ENCODE data around the gene OLFM1. TPM values are rescaled to one million over a fixed set of nuclear protein-coding genes. Genes with fewer than 3 reads are reported as not detected.
A peak's percentile ranks its signal among the peaks of the same experiment; 100 is the strongest.

OLFM1 gene
- total RNA-seq, 3 donors from 2014 or later, result 17.4 to 25.2 (median 22.1) TPM

DNA sequence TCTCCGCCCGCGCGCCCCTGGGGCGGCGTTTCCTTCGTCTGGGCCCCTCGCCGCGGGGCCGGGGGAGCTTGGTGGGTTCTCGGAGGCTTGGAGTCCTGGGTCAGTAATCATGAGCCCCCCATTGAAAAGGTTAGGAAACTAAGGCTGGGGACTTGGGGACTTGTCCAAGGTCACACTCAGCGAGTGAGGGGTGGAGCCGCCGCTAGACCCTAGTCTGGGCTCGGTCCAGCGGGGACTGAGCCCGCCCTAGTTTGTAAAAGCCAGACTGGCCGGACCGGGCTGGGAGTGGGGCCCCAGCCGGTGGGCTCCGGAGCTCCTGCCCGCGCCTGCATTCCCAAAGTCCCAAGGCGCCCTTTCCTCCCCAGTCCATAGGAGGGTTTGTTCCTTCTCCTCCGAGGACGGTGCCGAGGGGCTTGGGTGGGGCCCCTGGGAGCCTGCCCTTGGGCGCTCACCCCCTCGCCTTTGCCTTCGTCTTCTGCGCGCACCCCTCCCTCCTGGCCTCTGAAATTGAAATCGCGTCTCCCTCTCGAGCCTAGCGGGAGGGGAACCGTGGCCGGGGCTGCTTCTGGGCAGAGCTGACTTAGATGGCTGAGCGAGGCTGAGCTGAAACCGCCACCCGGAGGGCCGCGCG lies 995 bp downstream of the OLFM1 start:
- Histone ChIP-seq H3K4me1 (peaks cover 0 to 11% of the 10 kb centered on the region in 2 donors), H3K36me3 (no peaks in the 10 kb centered on the region), H3K9me3 (no peaks in the 10 kb centered on the region), H3K27me3 (peaks cover 0 to 29% of the 10 kb centered on the region in 2 donors), H3K4me3 (peak overlapping the region; percentile 41 to 72 (median 49)), H3K27ac (no peak overlapping the region)
- intact Hi-C loops (cut with DNase I; ENCODE audit: low total_unique reads), result loop anchor here (10.0 kb wide), 1 partner anchor 316 kb away; no protein-coding TSS in a partner anchor
- no peak for DNase-seq (ENCODE audit: low spot score in 2 of 2)
- TF ChIP-seq POLR2AphosphoS5 (IDR thresholded peaks at IDR 0.05), result no peak
- no peak for TF ChIP-seq POLR2A (IDR thresholded peaks at IDR 0.05)
- TF ChIP-seq, protein P1, sequence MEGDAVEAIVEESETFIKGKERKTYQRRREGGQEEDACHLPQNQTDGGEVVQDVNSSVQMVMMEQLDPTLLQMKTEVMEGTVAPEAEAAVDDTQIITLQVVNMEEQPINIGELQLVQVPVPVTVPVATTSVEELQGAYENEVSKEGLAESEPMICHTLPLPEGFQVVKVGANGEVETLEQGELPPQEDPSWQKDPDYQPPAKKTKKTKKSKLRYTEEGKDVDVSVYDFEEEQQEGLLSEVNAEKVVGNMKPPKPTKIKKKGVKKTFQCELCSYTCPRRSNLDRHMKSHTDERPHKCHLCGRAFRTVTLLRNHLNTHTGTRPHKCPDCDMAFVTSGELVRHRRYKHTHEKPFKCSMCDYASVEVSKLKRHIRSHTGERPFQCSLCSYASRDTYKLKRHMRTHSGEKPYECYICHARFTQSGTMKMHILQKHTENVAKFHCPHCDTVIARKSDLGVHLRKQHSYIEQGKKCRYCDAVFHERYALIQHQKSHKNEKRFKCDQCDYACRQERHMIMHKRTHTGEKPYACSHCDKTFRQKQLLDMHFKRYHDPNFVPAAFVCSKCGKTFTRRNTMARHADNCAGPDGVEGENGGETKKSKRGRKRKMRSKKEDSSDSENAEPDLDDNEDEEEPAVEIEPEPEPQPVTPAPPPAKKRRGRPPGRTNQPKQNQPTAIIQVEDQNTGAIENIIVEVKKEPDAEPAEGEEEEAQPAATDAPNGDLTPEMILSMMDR (IDR thresholded peaks at IDR 0.05), result no peak

DNA sequence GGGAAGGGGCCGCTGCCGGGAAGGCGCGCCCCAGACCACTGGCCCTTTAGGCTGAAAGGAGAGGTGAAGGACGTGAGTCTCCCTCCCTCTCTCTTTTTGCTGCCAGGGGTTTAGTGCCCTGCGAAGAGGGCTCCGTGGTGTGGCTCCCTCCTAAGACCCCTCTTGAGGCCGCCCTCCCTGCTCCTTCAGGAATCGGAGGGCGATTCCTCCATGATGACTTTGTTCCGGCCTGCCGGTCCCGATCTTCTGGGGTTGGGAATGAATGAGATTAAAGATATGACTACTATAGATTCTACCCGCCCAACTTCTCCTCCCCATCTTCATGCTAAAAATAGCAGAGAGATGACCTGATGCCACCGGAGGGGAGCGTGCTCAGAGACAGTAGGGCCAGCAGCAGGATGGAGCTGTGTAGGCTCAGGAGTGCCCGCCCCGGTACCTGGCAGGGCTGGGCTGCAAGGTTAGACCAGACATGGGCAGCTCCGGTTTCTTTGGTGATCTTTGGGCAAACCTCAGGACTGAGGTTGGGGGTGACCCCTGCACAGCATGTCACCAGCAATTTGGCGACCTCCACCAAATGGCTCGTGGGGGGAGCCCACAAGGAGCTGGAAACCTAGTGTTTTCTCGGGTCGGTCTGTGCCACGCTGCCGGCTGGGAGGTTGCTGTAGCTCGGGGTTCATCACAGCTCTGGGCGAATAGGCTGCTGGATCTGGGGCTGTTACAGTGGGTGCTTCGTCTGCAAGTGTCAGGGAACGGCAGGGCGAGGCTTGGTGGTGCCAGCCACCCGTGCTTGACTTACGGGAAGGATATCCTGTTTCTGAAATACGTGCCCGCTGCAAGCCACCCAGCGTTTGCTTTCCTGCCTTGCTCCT lies 1.7 kb downstream of the OLFM1 start:
- no peak for TF ChIP-seq POLR2AphosphoS5 (IDR thresholded peaks at IDR 0.05)
- no peak for DNase-seq (ENCODE audit: low spot score in 2 of 2)
- Histone ChIP-seq H3K4me1 (peaks cover 0 to 11% of the 10 kb centered on the region in 2 donors), H3K27ac (no peak overlapping the region), H3K9me3 (no peaks in the 10 kb centered on the region), H3K4me3 (peak overlapping the region; percentile 41 to 72 (median 49)), H3K36me3 (no peaks in the 10 kb centered on the region), H3K27me3 (peaks cover 0 to 29% of the 10 kb centered on the region in 2 donors)
- intact Hi-C loops (cut with DNase I; ENCODE audit: low total_unique reads), result loop anchor here (10.0 kb wide), 1 partner anchor 316 kb away; no protein-coding TSS in a partner anchor

DNA sequence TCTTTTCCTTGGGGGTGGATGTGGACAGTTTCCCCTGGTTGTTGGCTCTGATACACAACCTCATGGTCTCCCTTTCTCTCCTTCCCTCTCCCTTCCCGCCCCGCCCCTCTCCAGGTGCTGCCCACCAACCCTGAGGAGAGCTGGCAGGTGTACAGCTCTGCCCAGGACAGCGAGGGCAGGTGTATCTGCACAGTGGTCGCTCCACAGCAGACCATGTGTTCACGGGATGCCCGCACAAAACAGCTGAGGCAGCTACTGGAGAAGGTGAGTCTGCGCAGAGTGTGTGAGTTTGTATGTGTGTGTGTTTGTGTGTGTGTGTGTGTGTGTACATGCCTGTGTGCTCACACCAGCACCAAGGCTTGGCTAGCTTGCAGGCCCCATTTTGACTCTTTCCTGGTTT lies 2.6 kb downstream of the OLFM1 start:
- no peak for TF ChIP-seq POLR2AphosphoS5 (IDR thresholded peaks at IDR 0.05)
- no peak for TF ChIP-seq POLR2A (IDR thresholded peaks at IDR 0.05)
- TF ChIP-seq, protein P1 (IDR thresholded peaks at IDR 0.05), result no peak
- peaks cover 0 to 29% of the 10 kb centered on the region in 2 donors for H3K27me3 ChIP-seq
- H3K27ac ChIP-seq, result no peak overlapping the region
- no peak for DNase-seq (ENCODE audit: low spot score in 2 of 2)
- intact Hi-C loops (cut with DNase I; ENCODE audit: low total_unique reads), result no loop called here
- H3K9me3 ChIP-seq, result no peaks in the 10 kb centered on the region
- H3K4me1 ChIP-seq, result peaks cover 0 to 11% of the 10 kb centered on the region in 2 donors
- no peak overlapping the region for H3K4me3 ChIP-seq
- H3K36me3 ChIP-seq, result no peaks in the 10 kb centered on the region

DNA sequence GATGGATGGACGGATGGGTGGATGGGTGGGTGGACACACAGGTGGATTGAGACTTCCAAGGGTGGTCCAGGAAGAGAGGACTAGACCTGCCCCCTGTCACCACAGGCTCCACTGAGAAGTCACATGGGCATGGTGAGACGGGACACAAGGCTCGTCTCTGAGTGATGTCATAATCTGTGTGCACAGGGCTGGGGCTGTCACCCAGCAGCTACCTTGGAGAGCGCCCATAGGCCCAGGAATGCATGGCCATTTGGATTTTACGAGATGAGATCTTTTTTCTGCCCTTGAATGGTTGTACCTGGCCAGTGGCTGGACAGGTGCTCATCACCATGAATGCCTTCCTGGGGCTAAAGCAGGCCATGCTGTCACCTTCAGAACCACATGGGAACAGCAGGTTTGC lies 3.1 kb downstream of the OLFM1 start:
- DNase-seq (ENCODE audit: low spot score in 2 of 2), result no peak
- Histone ChIP-seq H3K27ac (no peak overlapping the region), H3K9me3 (no peaks in the 10 kb centered on the region), H3K4me1 (peaks cover 0 to 11% of the 10 kb centered on the region in 2 donors), H3K27me3 (peaks cover 0 to 29% of the 10 kb centered on the region in 2 donors), H3K36me3 (no peaks in the 10 kb centered on the region), H3K4me3 (no peak overlapping the region)
- intact Hi-C loops (cut with DNase I; ENCODE audit: low total_unique reads), result no loop called here
- no peak for TF ChIP-seq POLR2A (IDR thresholded peaks at IDR 0.05)
- TF ChIP-seq, protein P1 (IDR thresholded peaks at IDR 0.05), result no peak
- no peak for TF ChIP-seq POLR2AphosphoS5 (IDR thresholded peaks at IDR 0.05)

DNA sequence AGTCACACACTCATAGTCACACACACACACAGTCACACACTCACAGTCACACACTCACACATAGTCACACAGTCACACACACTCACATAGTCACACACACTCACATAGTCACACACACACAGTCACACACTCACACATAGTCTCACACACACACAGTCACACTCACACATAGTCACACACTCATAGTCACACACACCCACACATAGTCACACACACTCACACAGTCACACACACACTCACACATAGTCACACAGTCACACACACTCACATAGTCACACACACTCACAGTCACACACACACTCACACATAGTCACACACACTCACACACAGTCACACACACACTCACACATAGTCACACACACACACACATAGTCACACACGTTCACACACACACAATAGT lies 4.1 kb downstream of the OLFM1 start:
- H3K4me3 ChIP-seq, result no peak overlapping the region
- peaks cover 0 to 25% of the 10 kb centered on the region in 2 donors for H3K27me3 ChIP-seq
- no peak overlapping the region for H3K27ac ChIP-seq
- DNase-seq (ENCODE audit: low spot score in 2 of 2), result no peak
- intact Hi-C loops (cut with DNase I; ENCODE audit: low total_unique reads), result no loop called here
- H3K4me1 ChIP-seq, result peaks cover 0 to 11% of the 10 kb centered on the region in 2 donors
- no peaks in the 10 kb centered on the region for H3K36me3 ChIP-seq
- no peaks in the 10 kb centered on the region for H3K9me3 ChIP-seq
- no peak for TF ChIP-seq POLR2AphosphoS5 (IDR thresholded peaks at IDR 0.05)
- no peak for TF ChIP-seq POLR2A (IDR thresholded peaks at IDR 0.05)
- TF ChIP-seq, protein P1 (IDR thresholded peaks at IDR 0.05), result no peak

Data from breast epithelium (tissue), 4 donors.